Stimulated activated naive CD8-positive, alpha-beta T cell treated with anti-CD3 and anti-CD28 coated beads, Interleukin-15, Interleukin-2, amounts not matched to agents 100 ng/mL and 50 ng/mL, for 24 hours (primary cell): ENCODE measurements around the gene ZNF724.
"Not testable (repeated sequence)": the region's sequence is repeated elsewhere in the genome, so short reads cannot be mapped to it uniquely, and the experiment has no call there.

Experiments
- H3K27ac Mint-ChIP-seq: one replicate; pipeline ENCODE4 v1.8.0; 2021; ENCODE audit warnings: mild to moderate bottlenecking, mixed read lengths
- H3K27me3 Mint-ChIP-seq: one replicate; pipeline ENCODE4 v1.8.0; 2021; ENCODE audit warnings: mixed read lengths
- H3K36me3 Mint-ChIP-seq: one replicate; pipeline ENCODE4 v1.8.0; 2021; ENCODE audit warnings: low read depth, mixed read lengths
- H3K4me1 Mint-ChIP-seq: one replicate; pipeline ENCODE4 v1.8.0; 2021; ENCODE audit warnings: low read depth, mixed read lengths
- H3K4me3 Mint-ChIP-seq: one replicate; pipeline ENCODE4 v1.8.0; 2021; ENCODE audit warnings: mild to moderate bottlenecking, mixed read lengths
- H3K9me3 Mint-ChIP-seq: one replicate; pipeline ENCODE4 v1.8.0; 2021; ENCODE audit warnings: mixed read lengths

ZNF724 gene

DNA sequence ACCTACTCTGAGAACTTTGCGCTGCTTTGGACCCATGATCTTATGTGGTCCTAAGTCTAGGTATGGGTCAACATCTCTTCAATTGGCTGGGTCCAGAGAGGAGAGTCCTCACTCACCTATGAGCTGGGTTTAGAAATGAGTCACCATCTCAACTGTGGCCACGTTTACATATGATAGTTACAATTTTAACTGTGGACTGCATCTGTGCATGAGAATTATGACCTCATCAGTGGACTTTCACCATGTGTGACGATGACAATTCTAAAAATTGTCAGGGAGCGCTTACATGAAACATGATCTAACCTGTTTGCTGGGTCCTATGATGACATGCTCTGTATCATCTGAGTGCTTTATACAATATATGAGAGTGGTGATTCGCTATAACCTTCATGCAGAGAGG lies 12.7 kb upstream of the ZNF724 start:
- H3K36me3 Mint-ChIP-seq = peaks cover 70% of the 10 kb centered on the region
- H3K9me3 Mint-ChIP-seq = no peaks in the 10 kb centered on the region
- no peak overlapping the region for H3K4me3 Mint-ChIP-seq
- H3K27ac Mint-ChIP-seq = no peak overlapping the region
- H3K27me3 Mint-ChIP-seq = no peaks in the 10 kb centered on the region
- H3K4me1 Mint-ChIP-seq = peaks cover 6% of the 10 kb centered on the region

DNA sequence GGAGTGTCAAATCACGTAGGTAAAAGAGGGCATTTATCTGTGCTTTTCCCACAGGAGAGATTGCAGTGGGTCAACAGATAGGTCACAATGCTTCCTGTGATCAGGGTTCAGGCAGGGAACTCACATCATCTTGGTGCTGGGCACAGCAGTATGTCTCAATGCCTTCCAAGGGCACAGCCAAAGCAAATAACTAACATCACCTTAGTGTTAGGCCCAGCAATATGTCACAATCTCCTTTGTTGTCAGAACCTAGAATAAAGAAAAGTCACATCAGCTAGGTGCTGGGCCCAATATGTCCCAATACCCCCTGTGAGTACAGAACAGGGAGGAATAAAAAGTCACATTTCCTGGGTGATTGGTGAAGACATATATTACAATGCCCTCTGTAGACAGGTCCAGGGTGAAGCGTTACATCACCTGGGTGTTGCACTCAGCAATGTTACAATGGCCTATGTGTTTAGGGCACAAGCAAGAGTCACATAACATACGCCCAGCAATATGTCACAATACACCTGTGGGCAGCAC lies 11.4 kb upstream of the ZNF724 start:
- Mint-ChIP-seq H3K27ac (no peak overlapping the region), H3K4me3 (no peak overlapping the region), H3K4me1 (peaks cover 6% of the 10 kb centered on the region), H3K27me3 (no peaks in the 10 kb centered on the region), H3K36me3 (peaks cover 69% of the 10 kb centered on the region), H3K9me3 (no peaks in the 10 kb centered on the region)

DNA sequence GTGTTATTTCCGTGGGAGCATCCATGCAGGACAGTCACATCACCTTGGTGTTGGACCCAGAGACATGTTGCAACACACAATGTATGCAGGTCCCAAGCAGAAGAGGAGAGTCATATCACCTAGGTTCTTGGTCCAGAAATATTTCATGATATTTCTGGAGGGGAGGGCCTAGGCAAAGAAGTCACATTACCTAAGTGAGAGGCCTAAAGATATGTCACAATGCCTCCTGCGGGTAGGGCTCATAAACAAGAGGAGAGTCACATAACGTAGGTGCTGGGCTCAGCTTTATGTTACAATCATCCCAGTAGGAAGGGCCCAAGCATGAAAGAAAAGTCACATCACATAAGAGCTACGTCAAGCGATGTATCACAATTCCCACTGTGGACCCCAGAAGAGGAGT lies 10.8 kb upstream of the ZNF724 start:
- no peak overlapping the region for H3K27ac Mint-ChIP-seq
- no peak overlapping the region for H3K4me3 Mint-ChIP-seq
- no peaks in the 10 kb centered on the region for H3K27me3 Mint-ChIP-seq
- H3K4me1 Mint-ChIP-seq = peaks cover 6% of the 10 kb centered on the region
- H3K9me3 Mint-ChIP-seq = no peaks in the 10 kb centered on the region
- peaks cover 69% of the 10 kb centered on the region for H3K36me3 Mint-ChIP-seq

DNA sequence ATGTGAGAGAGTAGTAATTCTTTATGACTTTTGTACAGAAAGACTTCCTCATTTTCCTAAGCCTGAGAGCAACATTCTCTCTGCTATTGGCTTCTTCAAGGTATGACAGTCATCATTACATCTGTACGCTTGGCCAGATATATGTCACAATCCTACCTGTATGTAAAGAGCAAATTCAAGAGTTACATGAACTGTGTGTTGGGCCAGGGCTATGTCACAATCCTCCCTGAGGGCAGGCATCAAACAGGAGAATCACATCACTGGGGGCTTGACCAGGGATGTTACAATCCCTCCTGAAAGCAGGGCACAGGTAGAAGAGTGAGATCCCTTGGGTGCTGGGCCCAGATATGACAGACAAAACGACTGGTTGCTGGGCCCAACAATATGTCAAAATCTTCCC lies 9.8 kb upstream of the ZNF724 start:
- no peak overlapping the region for H3K4me3 Mint-ChIP-seq
- no peak overlapping the region for H3K27ac Mint-ChIP-seq
- peaks cover 69% of the 10 kb centered on the region for H3K36me3 Mint-ChIP-seq
- no peaks in the 10 kb centered on the region for H3K9me3 Mint-ChIP-seq
- peaks cover 6% of the 10 kb centered on the region for H3K4me1 Mint-ChIP-seq
- no peaks in the 10 kb centered on the region for H3K27me3 Mint-ChIP-seq

DNA sequence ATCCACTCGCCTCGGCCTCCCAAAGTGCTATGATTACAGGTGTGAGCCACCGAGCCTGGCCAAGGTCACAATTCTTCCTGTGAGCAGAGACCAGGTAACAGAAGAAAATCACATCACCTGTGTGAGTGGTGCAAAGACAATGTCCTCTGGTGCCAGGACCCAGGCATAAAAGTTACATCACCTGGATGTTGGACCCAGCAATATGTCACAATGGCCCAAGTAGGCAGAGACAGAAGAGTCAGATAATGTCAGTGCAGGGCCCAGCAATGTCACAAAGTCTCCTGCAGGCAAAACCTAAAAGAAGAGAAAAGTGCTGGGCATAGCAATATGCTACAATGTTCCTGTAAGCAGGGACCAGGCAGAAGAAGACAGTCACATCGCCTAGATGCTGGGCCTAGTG lies 5.5 kb upstream of the ZNF724 start:
- no peaks in the 10 kb centered on the region for H3K9me3 Mint-ChIP-seq
- H3K4me3 Mint-ChIP-seq = no peak overlapping the region
- H3K27ac Mint-ChIP-seq = no peak overlapping the region
- no peaks in the 10 kb centered on the region for H3K27me3 Mint-ChIP-seq
- no peaks in the 10 kb centered on the region for H3K4me1 Mint-ChIP-seq
- peaks cover 37% of the 10 kb centered on the region for H3K36me3 Mint-ChIP-seq

DNA sequence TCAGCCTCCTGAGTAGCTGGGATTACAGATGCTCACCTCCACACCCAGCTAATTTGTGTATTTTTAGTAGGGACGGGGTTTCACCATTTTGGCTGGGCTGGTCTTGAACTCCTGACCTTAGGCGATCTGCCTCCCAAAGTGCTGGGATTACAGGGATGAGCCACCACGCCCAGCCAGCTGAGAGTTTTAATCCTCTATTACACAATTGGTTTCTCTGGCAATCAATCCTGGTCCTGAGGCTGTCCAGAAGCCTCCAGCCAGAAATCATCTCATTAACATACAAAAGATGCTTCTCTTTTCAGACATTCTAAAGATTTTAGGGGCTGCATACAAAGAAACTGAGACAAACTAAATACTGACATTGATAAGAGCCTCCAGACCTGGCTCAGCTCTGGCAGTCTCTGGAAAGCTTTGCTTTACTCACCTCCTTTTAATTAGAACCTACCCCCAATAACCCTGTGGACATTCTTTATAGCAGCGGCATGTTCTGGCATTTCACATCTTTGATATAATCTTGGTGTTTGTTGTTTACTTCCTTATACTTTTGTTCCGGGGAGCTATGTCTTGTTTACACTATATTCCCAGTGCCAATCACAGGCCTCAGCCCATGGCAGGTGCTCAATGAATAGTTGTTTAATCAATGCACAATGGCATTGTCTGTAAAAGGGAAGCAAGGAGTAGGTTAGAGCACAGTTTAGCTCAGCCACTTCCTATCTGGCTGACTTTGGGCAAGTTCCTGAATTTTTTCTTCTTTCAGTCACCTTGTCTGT lies 4.1 kb upstream of the ZNF724 start:
- Mint-ChIP-seq H3K27ac (no peak overlapping the region), H3K4me3 (no peak overlapping the region), H3K36me3 (peaks cover 25% of the 10 kb centered on the region), H3K9me3 (no peaks in the 10 kb centered on the region), H3K4me1 (peaks cover 3% of the 10 kb centered on the region), H3K27me3 (no peaks in the 10 kb centered on the region)

DNA sequence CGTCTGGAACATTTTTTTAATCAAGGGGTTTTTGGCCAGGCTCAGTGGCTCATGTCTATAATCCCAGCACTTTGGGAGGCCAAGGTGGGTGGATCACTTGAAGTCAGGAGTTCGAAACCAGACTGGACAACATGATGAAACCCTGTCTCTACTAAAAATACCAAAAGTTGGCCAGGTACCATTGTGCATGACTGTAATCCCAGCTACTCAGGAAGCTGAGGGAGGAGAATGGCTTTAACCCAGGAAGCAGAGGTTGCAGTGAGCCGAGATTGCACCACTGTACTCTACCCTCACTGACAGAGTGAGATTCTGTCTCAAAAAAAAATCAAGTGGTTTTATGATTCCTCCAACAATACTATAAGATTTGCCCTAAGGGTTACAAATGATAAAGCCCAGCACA lies 3.1 kb upstream of the ZNF724 start:
- H3K27ac Mint-ChIP-seq, H3K27me3 Mint-ChIP-seq, H3K4me3 Mint-ChIP-seq, H3K9me3 Mint-ChIP-seq: not testable (repeated sequence)
- H3K4me1 Mint-ChIP-seq = peaks cover 10% of the 10 kb centered on the region
- H3K36me3 Mint-ChIP-seq = peaks cover 23% of the 10 kb centered on the region

DNA sequence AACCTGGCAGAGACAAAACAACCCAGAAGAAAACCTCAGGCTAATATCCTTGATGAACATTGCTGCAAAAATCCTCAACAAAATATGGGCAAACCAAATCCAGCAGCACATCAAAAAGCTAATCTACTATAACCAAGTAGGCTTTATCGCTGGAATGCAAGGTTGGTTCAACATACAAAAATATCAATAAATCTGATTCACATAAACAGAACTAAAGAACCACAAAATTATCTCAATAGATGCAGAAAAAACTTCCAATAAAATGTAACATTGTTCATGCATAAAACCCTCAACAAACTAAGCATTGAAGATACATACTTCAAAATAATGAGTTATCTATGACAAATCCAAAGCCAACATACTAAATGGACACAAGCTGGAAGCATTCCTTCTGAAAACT lies 8.8 kb downstream of the ZNF724 start:
- no peaks in the 10 kb centered on the region for H3K27me3 Mint-ChIP-seq
- peaks cover 18% of the 10 kb centered on the region for H3K9me3 Mint-ChIP-seq
- no peak overlapping the region for H3K4me3 Mint-ChIP-seq
- no peaks in the 10 kb centered on the region for H3K4me1 Mint-ChIP-seq
- no peak overlapping the region for H3K27ac Mint-ChIP-seq
- H3K36me3 Mint-ChIP-seq = peaks cover 90% of the 10 kb centered on the region

DNA sequence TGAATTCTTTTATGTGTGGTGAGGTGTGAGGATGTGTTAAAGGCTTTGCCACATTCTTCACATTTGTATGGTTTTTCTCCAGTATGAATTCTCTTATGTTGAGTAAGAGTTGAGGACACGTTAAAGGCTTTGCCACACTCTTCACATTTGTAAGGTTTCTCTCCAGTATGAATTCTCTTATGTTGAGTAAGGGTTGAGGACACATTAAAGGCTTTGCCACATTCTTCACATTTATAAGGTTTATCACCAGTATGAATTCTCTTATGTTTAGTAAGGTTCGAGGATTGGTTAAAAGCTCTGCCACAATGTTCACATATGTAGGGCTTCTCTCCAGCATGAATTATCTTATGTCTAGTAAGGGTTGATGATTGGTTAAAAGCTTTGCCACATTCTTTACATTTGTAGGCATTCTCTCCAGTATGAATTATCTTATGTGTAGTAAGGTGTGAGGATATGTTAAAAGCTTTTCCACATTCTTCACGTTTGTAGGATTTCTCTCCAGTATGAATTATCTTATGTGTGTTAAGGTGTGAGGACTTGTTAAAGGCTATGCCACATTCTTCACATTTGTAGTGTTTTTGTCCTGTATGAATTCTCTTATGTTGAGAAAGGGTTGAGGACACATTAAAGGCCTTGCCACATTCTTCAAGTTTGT lies 27.1 kb downstream of the ZNF724 start:
- Mint-ChIP-seq H3K4me1 (no peaks in the 10 kb centered on the region), H3K36me3 (peaks cover 83% of the 10 kb centered on the region), H3K27ac (no peak overlapping the region), H3K27me3 (no peaks in the 10 kb centered on the region), H3K4me3 (no peak overlapping the region), H3K9me3 (peaks cover 32% of the 10 kb centered on the region)

DNA sequence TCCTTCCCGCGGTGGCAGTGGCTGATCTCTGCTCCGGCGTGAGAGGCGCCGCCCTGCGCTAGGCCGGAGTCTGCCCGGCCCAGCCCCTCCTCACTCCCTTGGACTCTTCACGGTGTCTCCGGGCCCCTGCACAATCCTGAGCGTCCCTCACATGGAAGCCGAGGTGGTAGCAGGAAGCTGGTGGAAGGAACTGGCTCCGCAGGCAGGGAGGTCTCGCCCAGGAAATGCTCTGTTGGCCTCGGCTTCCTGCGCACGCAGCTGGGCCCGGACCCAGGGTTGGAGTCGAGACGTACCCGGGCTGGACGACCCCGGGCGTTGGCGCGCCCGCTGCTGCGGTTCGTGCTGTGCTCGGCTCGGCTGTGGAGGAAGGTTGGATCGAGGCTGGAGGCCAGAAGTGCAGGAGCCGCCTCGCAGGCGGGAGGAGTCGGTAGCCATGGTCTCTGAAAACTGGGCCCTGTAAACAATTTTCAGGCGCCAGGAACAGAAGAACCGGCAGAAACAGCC lies 46.3 kb downstream of the ZNF724 start:
- Mint-ChIP-seq H3K36me3 (no peaks in the 10 kb centered on the region), H3K27me3 (no peaks in the 10 kb centered on the region), H3K4me1 (no peaks in the 10 kb centered on the region), H3K4me3 (no peak overlapping the region), H3K9me3 (peaks cover 21% of the 10 kb centered on the region), H3K27ac (no peak overlapping the region)

DNA sequence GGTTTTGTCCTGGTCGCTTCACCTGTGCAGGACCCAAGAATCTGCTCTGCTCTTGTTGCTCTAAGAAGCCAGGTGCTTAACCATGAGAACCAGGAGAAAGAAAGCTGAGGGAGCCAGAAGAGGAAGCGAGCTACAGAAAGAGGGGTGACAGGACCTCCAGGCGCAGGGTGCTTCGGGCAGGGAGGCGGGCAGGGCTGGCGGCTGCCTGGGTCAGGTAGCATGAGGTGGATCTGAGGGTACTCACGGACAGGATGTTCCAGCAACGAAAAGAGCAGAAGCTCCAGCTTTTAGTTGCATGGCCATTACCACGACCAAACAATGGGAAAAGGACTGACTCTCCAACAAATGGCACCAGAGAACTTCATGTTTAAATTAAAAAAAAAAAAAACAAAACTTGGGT lies 59.9 kb downstream of the ZNF724 start:
- Mint-ChIP-seq H3K9me3 (peaks cover 16% of the 10 kb centered on the region), H3K4me3 (no peak overlapping the region), H3K27me3 (no peaks in the 10 kb centered on the region), H3K4me1 (no peaks in the 10 kb centered on the region), H3K27ac (no peak overlapping the region), H3K36me3 (no peaks in the 10 kb centered on the region)

DNA sequence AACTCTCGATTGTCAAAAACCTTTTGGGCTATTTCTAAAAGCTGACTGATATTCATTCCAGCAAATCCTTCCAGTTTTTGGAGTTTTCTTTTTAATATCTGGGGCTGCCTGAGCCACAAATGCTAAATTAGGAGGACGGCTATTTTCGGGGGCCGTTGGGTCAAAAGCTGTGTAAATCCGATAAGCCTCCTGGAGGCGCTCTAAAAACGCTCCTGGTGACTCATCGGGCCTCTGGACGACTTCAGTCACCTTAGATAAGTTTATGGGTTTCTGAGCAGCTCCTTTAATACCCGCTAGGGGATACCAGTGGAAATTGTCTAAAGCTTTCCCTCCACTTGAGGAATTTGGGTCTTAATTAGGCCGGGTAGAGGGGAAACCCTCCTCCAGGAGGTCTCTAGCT lies 66.9 kb downstream of the ZNF724 start:
- Mint-ChIP-seq H3K9me3 (peaks cover 24% of the 10 kb centered on the region), H3K27ac (no peak overlapping the region), H3K36me3 (no peaks in the 10 kb centered on the region)

More for the DNA sequence above, 66.9 kb downstream of the ZNF724 start:
- H3K4me3 Mint-ChIP-seq = no peak overlapping the region
- no peaks in the 10 kb centered on the region for H3K27me3 Mint-ChIP-seq
- H3K4me1 Mint-ChIP-seq = no peaks in the 10 kb centered on the region
